ENCODE measurements around the gene WDR90. TPM values are rescaled to one million over a fixed set of nuclear protein-coding genes. Genes with fewer than 3 reads are reported as not detected.

Gene WDR90
- total and polyA plus RNA-seq, 2 of the 13 experiments (the other 11 are each of a cell fraction or from before 2014, with no cell fraction given) = 14.9 to 28.9 TPM

- in situ Hi-C loops (cut with HindIII; ENCODE audit: extremely low pct_ligation_motif_present, low pct_unique_long_range_greater_than_20kb) = no loop called here
- no peaks in the 10 kb centered on the region for H3K79me2 ChIP-seq (ENCODE audit: insufficient read depth, low read length)
- H4K20me1 ChIP-seq (ENCODE audit: insufficient read depth, low read length) = peaks cover 3% of the 10 kb centered on the region; the same call in 1 of the 2 replicates
- H3K9ac ChIP-seq (ENCODE audit: insufficient read depth, low read depth, low read length) = no peak within 1 kb of the TSS
- no peak for FAIRE-seq
- no peak within 1 kb of the TSS for H3K4me2 ChIP-seq (ENCODE audit: low read depth, low read length)
- no peak within 1 kb of the TSS for H3K4me3 ChIP-seq (replicated peaks in 1 of 3; ENCODE audit: insufficient read depth in 1 of 3, low read depth in 2 of 3, low read length in 3 of 3)
- no peak for ATAC-seq
- H3K4me1 ChIP-seq (ENCODE audit: insufficient read depth, low read length) = no peaks in the 10 kb centered on the region
- ChIA-PET CTCF (ENCODE audit: low intra/inter-chr PET ratio, low total read pairs) (no interaction called here), POLR2A (no interaction called here)
- no peak within 1 kb of the TSS for H2AFZ ChIP-seq (ENCODE audit: low read length)
- intact Hi-C loops (cut with micrococcal nuclease; ENCODE audit: unreplicated experiment) = no loop called here
- H3K9me3 ChIP-seq (ENCODE audit: low read length) = no peaks in the 10 kb centered on the region
- TF ChIP-seq ZFP90 (CRISPR knock-in tag; IDR thresholded peaks at IDR 0.05; ENCODE audit: borderline replicate concordance) (no peak), TBP (CRISPR knock-in tag; IDR thresholded peaks at IDR 0.05) (no peak), ZNF678 (CRISPR knock-in tag; IDR thresholded peaks at IDR 0.05) (no peak), ZSCAN21 (CRISPR knock-in tag; IDR thresholded peaks at IDR 0.05; ENCODE audit: borderline replicate concordance) (no peak), MLX (CRISPR knock-in tag; IDR thresholded peaks at IDR 0.05) (no peak), NBN (conservative IDR thresholded peaks at IDR 0.05) (no peak), GTF2F1 (IDR thresholded peaks at IDR 0.05; ENCODE audit: low read length) (no peak), GPN1 (CRISPR knock-in tag; IDR thresholded peaks at IDR 0.05; ENCODE audit: borderline replicate concordance) (no peak), ZNF296 (CRISPR knock-in tag; conservative IDR thresholded peaks at IDR 0.05) (no peak)
- no peaks in the 10 kb centered on the region for H3K36me3 ChIP-seq (replicated peaks in 1 of 2; ENCODE audit: control insufficient read depth in 1 of 2, insufficient read depth in 2 of 2, low read length in 2 of 2)
- DNase-seq (ENCODE audit: low spot score) = no peak
- peaks cover 28 to 85% of the 10 kb centered on the region in 2 experiments; a peak in 4 of 5 replicates for H3K27me3 ChIP-seq (ENCODE audit: control insufficient read depth in 1 of 2, insufficient read depth in 2 of 2, low read length in 2 of 2)
- no peak within 1 kb of the TSS for H3K27ac ChIP-seq (ENCODE audit: extremely low read length, insufficient read depth, low read length)
- WGBS (ENCODE audit: low lambda C conversion rate) = 9% methylated on average over 14 of the region's 115 CpGs
- BruUV-seq (replicated peaks) = no TSS peak
These were observed 56.4 kb downstream of the WDR90 start, which contains the start of gene FBXL16 for GRCh38 chr16:705431-706188. FBXL16 (minus strand) TSS chr16:705801; CDS start chr16:697405, 8,396 bp downstream.
